Urinary bladder (tissue), 4 donors: ENCODE data around the gene URAD. TPM values are rescaled to one million over a fixed set of nuclear protein-coding genes. Genes with fewer than 3 reads are reported as not detected.

Source experiments
- DNase-seq: peaks from one replicate; pipeline ENCODE4 v3.0.0-alpha.2; 2015; ENCODE audit errors: extremely low spot score
- H3K27ac ChIP-seq: one replicate; pipeline ENCODE4 v1.5.1; 2013; ENCODE audit warnings: low read depth, mild to moderate bottlenecking, moderate library complexity
- H3K36me3 ChIP-seq: one replicate; pipeline ENCODE4 v1.6.1; 2013; ENCODE audit warnings: mild to moderate bottlenecking, moderate library complexity; ENCODE audit not compliant: insufficient read depth
- H3K4me1 ChIP-seq: one replicate; pipeline ENCODE4 v1.6.1; 2013; ENCODE audit warnings: mild to moderate bottlenecking, moderate library complexity; ENCODE audit not compliant: insufficient read depth
- H3K4me3 ChIP-seq: one replicate; pipeline ENCODE4 v1.5.1; 2013; ENCODE audit warnings: low read depth, low read length
- WGBS: extraction: QIAGEN DNeasy Blood & Tissue Kit; methylation state at CpG from one replicate; pipeline ENCODE4 v1.1.7; 2013; 5-methylcytosine and 5-hydroxymethylcytosine counted together
- polyA plus RNA-seq: library from polyadenylated mRNA; stranded (reverse); fragments of 200-250 nt; gene quantifications from one replicate; pipeline ENCODE4 v1.2.3, GENCODE V29; 2013
- total RNA-seq: library from RNA; depleted of rRNA; stranded (reverse); fragments of >200 nt; gene quantifications from one replicate; pipeline ENCODE4 v1.2.3, GENCODE V29; 2014
- donor health status: healthy with polysubstance abuse.
- donor health status: healthy.

The URAD gene
- total and polyA plus RNA-seq, 2 donors = not detected

DNA sequence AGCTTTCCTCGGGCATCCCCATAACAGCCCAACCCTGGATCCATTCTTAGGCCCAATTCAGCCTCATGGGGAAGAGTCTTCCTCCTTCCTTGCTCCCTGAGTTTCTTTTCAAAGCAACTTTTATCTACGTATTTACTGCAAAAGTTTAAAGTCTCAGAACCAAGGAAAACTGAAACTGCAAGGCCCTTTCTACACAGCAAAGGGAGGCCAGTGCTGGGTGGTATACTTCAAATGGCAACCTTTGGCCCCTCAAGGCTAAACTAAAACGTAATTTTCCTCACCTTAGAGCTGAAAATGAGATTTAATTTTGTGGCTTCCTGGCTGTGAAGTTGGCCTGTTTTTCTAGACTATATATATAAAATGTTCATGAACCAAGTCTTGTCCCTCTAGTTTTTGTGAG, 25.0 kb downstream of the URAD start:
- Histone ChIP-seq H3K4me1 (no peaks in the 10 kb centered on the region), H3K27ac (no peak overlapping the region), H3K36me3 (no peaks in the 10 kb centered on the region), H3K4me3 (no peak overlapping the region)
- 59% methylated on average over 3 of the region's 3 CpGs for WGBS
- no peak for DNase-seq

GRCh38 chr13:27962982-27963381, 25.5 kb downstream of the URAD start:
- H3K4me1 ChIP-seq = no peaks in the 10 kb centered on the region
- WGBS = 65% methylated on average over 9 of the region's 9 CpGs
- no peak for DNase-seq
- H3K4me3 ChIP-seq = no peak overlapping the region
- H3K27ac ChIP-seq = no peak overlapping the region
- no peaks in the 10 kb centered on the region for H3K36me3 ChIP-seq

- Histone ChIP-seq H3K36me3 (no peaks in the 10 kb centered on the region), H3K27ac (no peak overlapping the region), H3K4me3 (no peak overlapping the region), H3K4me1 (no peaks in the 10 kb centered on the region)
- WGBS = 38% methylated on average over 6 of the region's 6 CpGs
- DNase-seq = no peak
These were observed 26.2 kb downstream of the URAD start for GRCh38 chr13:27962128-27962841.

GRCh38 chr13:27961227-27962085, 27.0 kb downstream of the URAD start:
- Histone ChIP-seq H3K4me1 (no peaks in the 10 kb centered on the region), H3K4me3 (peak overlapping the region; percentile 29), H3K27ac (no peak overlapping the region), H3K36me3 (no peaks in the 10 kb centered on the region)
- no peak for DNase-seq
- WGBS = 8% methylated on average over 25 of the region's 25 CpGs

- no peak for DNase-seq
- Histone ChIP-seq H3K36me3 (no peaks in the 10 kb centered on the region), H3K4me1 (no peaks in the 10 kb centered on the region), H3K4me3 (peak overlapping the region; percentile 29), H3K27ac (no peak overlapping the region)
- WGBS = 1% methylated on average over 73 of the region's 73 CpGs
These were observed 27.9 kb downstream of the URAD start for GRCh38 chr13:27960362-27961226.

DNA sequence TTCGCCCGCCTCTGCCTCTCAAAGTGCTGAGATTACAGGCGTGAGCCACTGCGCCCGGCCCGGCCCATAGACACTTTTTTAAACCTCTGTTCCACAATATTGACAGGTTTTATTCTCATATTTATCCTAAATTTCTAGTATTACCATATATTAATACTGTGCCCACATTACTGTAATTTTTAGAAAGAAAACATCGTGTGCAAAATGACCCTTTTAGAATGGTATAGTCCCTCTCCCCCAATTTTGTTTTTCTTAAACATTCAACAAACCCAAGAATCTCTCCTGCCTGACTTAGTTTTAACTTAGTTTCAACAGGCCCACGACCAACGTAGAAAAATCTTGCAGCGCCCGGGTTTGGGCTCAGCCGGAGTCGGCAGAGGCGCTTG, 28.5 kb downstream of the URAD start:
- 28% methylated on average over 14 of the region's 14 CpGs for WGBS
- H3K27ac ChIP-seq = no peak overlapping the region
- H3K4me3 ChIP-seq = no peak overlapping the region
- no peaks in the 10 kb centered on the region for H3K4me1 ChIP-seq
- DNase-seq = no peak
- H3K36me3 ChIP-seq = no peaks in the 10 kb centered on the region

DNA sequence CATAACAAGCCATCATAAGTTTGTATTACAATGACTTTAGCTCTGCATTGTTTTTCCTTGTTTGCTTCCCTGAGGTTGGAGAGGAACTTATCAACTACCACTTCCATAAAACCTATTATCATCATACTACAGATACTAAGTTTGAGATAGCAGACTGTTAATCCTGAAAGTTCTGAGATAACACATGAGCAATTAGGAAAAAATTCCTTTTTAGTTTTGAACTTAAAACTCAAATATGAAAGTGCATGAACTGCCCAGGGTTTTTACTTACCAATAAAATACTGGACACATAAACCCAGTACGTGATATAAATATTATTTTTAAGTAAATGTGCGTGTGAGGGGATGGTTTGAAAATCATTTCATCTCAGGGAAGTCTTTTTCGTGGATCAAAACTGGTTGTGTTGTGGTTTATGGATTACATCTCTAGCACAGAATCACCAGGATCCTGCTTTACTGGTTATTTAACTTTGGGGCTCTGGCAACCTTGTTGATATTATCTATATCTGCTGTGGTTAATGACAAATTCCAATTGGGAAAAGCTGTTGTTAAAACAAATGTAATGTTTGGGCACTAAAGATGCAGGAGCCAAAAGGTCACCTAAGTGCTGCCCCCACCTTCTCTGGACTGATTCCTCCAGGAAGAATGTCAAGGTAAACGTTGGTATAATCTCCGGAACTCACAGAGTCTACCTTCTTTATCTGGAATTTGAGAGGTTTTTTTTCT, 31.8 kb downstream of the URAD start:
- no peak overlapping the region for H3K4me3 ChIP-seq
- 18% methylated on average over 5 of the region's 5 CpGs for WGBS
- no peak for DNase-seq
- H3K36me3 ChIP-seq = no peaks in the 10 kb centered on the region
- H3K4me1 ChIP-seq = no peaks in the 10 kb centered on the region
- no peak overlapping the region for H3K27ac ChIP-seq

DNA sequence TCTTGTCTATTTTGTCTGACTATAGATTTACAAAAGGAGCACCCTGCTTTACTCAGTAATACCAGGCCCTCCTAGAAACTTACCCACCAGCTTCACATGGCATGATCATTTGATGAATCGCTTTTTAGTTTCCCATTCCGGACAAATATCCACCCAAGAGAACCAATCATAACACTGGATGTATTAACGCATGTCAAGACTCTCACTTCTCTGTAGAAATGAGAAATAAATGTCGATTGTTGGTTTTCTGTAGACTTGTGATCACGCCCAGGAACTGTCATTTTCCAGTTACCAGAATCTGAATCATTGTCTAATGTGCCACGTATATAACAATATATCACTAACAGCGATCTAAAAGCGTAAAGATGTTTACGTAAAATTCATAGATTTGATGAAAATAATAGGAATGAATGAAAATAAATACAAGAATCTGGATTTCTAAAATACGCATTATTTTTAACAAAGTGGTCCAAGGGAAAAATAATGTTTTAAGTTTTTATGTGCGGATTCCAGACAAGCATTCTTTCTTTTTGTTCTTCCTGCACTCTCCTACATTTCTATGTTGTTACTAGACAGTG, 33.4 kb downstream of the URAD start:
- 53% methylated on average over 11 of the region's 11 CpGs for WGBS
- Histone ChIP-seq H3K4me1 (no peaks in the 10 kb centered on the region), H3K36me3 (no peaks in the 10 kb centered on the region), H3K27ac (no peak overlapping the region), H3K4me3 (no peak overlapping the region)
- no peak for DNase-seq

GRCh38 chr13:27954406-27954851, 34.1 kb downstream of the URAD start:
- no peak for DNase-seq
- Histone ChIP-seq H3K27ac (no peak overlapping the region), H3K4me3 (peak overlapping the region; percentile 9), H3K36me3 (no peaks in the 10 kb centered on the region), H3K4me1 (no peaks in the 10 kb centered on the region)
- WGBS = 2% methylated on average over 56 of the region's 56 CpGs

- no peak overlapping the region for H3K27ac ChIP-seq
- H3K36me3 ChIP-seq = no peaks in the 10 kb centered on the region
- DNase-seq = no peak
- under 1% methylated on average over 71 of the region's 71 CpGs for WGBS
- H3K4me3 ChIP-seq = peak overlapping the region; percentile 27
- no peaks in the 10 kb centered on the region for H3K4me1 ChIP-seq
These were observed 34.7 kb downstream of the URAD start for GRCh38 chr13:27953676-27954405.

DNA sequence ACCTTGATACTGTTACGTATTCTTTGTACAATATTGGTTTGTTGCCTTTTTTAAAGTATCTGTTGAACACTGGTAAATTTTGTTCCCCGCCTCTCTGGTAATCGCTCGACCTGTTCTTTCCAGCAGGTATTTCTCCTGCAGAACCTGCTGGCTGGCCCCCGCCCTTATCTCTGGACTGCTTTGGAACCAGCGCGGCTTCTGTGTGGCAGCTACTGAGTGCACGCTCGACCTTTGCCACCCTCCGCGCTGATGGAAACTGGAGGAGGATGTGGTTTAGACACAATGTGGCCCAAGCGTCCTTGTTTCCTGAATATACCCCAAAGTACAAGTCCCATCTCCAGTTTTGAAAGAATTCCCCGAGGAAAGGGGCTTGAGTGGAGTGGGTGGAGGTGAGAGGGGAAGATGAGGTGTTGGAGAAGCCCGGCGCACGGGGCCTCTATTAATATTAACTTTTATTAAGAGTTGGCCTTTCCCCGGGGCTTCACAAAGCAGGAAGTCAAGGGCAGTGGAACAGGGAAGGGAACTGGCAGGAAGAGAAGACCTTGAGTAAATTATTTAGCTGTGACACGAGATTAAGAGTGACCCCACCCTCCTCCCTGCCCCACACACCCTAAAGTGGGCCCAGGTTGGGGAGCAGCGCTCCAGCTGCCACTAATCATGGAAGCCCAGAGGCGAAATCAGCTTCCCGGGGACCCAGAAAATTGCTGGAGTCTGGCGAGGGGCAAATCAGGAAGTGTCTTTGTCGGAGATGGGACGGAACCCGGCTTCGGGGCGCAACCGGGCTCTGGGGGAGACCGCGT, 35.4 kb downstream of the URAD start:
- no peak overlapping the region for H3K27ac ChIP-seq
- WGBS = 13% methylated on average over 30 of the region's 30 CpGs
- H3K4me1 ChIP-seq = no peaks in the 10 kb centered on the region
- H3K4me3 ChIP-seq = peak overlapping the region; percentile 27
- no peak for DNase-seq
- H3K36me3 ChIP-seq = no peaks in the 10 kb centered on the region

DNA sequence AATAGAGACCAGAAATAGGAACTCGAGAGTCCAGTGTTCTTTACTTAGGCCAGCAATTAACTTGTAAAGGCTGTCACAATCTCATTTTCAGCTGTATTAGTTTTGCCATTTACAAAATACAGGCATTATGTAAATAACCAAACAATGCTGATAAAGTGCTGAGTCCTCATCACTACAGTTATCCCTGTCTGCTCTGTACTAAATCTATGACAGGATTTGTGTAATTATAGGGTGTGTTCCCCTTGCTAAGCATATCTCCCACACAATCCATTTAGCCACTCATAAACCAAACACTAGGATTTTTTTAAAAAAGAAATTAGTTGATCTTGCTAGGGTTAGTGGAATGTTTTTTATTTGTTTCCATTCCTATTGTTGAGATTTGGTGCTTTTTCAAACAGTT, 45.5 kb downstream of the URAD start:
- no peaks in the 10 kb centered on the region for H3K4me1 ChIP-seq
- no peak for DNase-seq
- no peak overlapping the region for H3K27ac ChIP-seq
- no peaks in the 10 kb centered on the region for H3K36me3 ChIP-seq
- H3K4me3 ChIP-seq = no peak overlapping the region
- 76% methylated on average over 1 of the region's 1 CpG for WGBS
